Kidney (tissue), 14 donors: ENCODE results near the gene METRNL. TPM values are rescaled to one million over a fixed set of nuclear protein-coding genes. Genes with fewer than 3 reads are reported as not detected.
"Not testable (repeated sequence)": the region's sequence is repeated elsewhere in the genome, so short reads cannot be mapped to it uniquely, and the experiment has no call there.

Source experiments
- DNase-seq, 5 donors: peaks; one replicate each; pipeline ENCODE4 v3.0.0-alpha.2; 2013 to 2020
- FAIRE-seq: peaks from 2 replicates; lab custom pipeline; 2012; peaks lifted over from hg19 to GRCh38; lab: Jason Lieb, UNC
- H3K27ac ChIP-seq, 2 donors: one replicate each; pipeline ENCODE4 v1.7.0; 2013; ENCODE audit warnings: low read depth in 2 of 2, low read length in 2 of 2, inconsistent platforms in 1 of 2
- H3K27me3 ChIP-seq: one replicate; pipeline ENCODE4 v1.7.1; 2013; ENCODE audit warnings: low read length, inconsistent platforms; ENCODE audit not compliant: control insufficient read depth, insufficient read depth
- H3K36me3 ChIP-seq, 3 donors: one replicate each; pipeline versions ENCODE4 v1.7.0 to v1.7.1; 2013; ENCODE audit warnings: low read length in 3 of 3, control low read depth in 1 of 3, inconsistent platforms in 1 of 3; ENCODE audit not compliant: insufficient read depth in 3 of 3, control insufficient read depth in 2 of 3
- H3K4me1 ChIP-seq, 3 donors: one replicate each; pipeline versions ENCODE4 v1.7.0 to v1.7.1; 2013; ENCODE audit warnings: low read length in 3 of 3, inconsistent platforms in 1 of 3, low read depth in 1 of 3; ENCODE audit not compliant: control insufficient read depth in 2 of 3, insufficient read depth in 2 of 3
- H3K4me3 ChIP-seq, 3 donors: one replicate each; pipeline versions ENCODE4 v1.7.0 to v1.8.1; 2013; ENCODE audit warnings: low read length in 3 of 3, control low read depth in 1 of 3, inconsistent platforms in 1 of 3
- H3K9ac ChIP-seq, 3 donors: one replicate each; pipeline versions ENCODE4 v1.7.0 to v1.7.1; 2013; ENCODE audit warnings: low read length in 3 of 3, control low read depth in 1 of 3, inconsistent platforms in 1 of 3
- H3K9me3 ChIP-seq, 3 donors: one replicate each; pipeline versions ENCODE4 v1.7.0 to v1.7.1; 2013; ENCODE audit warnings: low read length in 3 of 3, control low read depth in 1 of 3, inconsistent platforms in 1 of 3; ENCODE audit not compliant: control insufficient read depth in 2 of 3, insufficient read depth in 1 of 3
- intact Hi-C: fragments of 100-400 bp; cut with DNase I; formaldehyde crosslinking; loops from one replicate; pipeline ENCODE4 v1.11.1; 2022
- polyA plus RNA-seq: library from polyadenylated mRNA; stranded (reverse); fragments of 350-450 nt; fragmentation: Illumina TruSeq; extraction: RNeasy Lipid Tissue Mini Kit (QIAGEN cat#74804); gene quantifications from one replicate; pipeline ENCODE4 v1.2.3, GENCODE V29; 2014; ENCODE audit warnings: low read depth, low replicate concordance; ENCODE audit not compliant: insufficient read depth
- total RNA-seq: library from RNA; stranded (reverse); fragmentation: NEBNext Ultra II Directional; extraction: Animal tissue kit (Norgen Biotek cat#: 25700); gene quantifications from one replicate; pipeline ENCODE4 v1.2.1, GENCODE V29; 2021
- TF ChIP-seq, protein P1 (sequence below): IDR thresholded peaks from 3 replicates; pipeline ENCODE4 v1.5.1; 2012; ENCODE audit warnings: mild to moderate bottlenecking, moderate library complexity, borderline replicate concordance; ENCODE audit not compliant: insufficient read depth; ENCODE audit errors: extremely low read depth
- donor health status: control.
- donor health status: control.
- donor health status: control.
- donor health status: control.
- donor health status: control.
- donor health status: DM: yes; HTN: yes; CAD: no.
- donor health status: Normal renal cell carcinoma (clear cell type).

The METRNL gene
- total and polyA plus RNA-seq, 2 donors from 2014 or later, result 61.5 to 107 TPM

DNA sequence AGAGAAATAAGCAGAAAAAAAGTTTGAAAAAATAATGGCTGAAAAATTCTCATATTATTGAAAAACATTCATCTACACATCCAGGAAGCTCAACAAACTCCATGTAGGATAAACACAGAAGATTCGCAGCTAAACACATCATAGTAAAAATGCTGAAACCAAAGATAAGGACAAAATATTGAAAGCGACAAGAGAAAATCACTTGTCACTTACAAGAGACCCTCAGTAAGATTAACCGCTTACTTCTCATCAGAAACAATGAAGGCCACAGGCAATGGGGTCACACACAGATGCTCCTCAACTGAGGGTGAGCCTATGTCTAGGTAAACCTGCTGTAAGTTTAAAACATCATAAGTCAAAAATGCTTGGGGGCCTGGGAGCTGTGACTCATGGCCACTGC lies 38.1 kb upstream of the METRNL start:
- DNase-seq (no peak), FAIRE-seq (no peak)
- no peaks in the 10 kb centered on the region for H3K4me1 ChIP-seq
- H3K36me3 ChIP-seq, result no peaks in the 10 kb centered on the region
- no peaks in the 10 kb centered on the region for H3K27me3 ChIP-seq
- intact Hi-C loops, result no loop called here
- no peak overlapping the region for H3K4me3 ChIP-seq
- no peak overlapping the region for H3K9ac ChIP-seq
- peaks cover 0 to 11% (median 2%) of the 10 kb centered on the region in 3 donors for H3K9me3 ChIP-seq
- TF ChIP-seq, protein P1, sequence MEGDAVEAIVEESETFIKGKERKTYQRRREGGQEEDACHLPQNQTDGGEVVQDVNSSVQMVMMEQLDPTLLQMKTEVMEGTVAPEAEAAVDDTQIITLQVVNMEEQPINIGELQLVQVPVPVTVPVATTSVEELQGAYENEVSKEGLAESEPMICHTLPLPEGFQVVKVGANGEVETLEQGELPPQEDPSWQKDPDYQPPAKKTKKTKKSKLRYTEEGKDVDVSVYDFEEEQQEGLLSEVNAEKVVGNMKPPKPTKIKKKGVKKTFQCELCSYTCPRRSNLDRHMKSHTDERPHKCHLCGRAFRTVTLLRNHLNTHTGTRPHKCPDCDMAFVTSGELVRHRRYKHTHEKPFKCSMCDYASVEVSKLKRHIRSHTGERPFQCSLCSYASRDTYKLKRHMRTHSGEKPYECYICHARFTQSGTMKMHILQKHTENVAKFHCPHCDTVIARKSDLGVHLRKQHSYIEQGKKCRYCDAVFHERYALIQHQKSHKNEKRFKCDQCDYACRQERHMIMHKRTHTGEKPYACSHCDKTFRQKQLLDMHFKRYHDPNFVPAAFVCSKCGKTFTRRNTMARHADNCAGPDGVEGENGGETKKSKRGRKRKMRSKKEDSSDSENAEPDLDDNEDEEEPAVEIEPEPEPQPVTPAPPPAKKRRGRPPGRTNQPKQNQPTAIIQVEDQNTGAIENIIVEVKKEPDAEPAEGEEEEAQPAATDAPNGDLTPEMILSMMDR, result no peak
- no peak overlapping the region for H3K27ac ChIP-seq

DNA sequence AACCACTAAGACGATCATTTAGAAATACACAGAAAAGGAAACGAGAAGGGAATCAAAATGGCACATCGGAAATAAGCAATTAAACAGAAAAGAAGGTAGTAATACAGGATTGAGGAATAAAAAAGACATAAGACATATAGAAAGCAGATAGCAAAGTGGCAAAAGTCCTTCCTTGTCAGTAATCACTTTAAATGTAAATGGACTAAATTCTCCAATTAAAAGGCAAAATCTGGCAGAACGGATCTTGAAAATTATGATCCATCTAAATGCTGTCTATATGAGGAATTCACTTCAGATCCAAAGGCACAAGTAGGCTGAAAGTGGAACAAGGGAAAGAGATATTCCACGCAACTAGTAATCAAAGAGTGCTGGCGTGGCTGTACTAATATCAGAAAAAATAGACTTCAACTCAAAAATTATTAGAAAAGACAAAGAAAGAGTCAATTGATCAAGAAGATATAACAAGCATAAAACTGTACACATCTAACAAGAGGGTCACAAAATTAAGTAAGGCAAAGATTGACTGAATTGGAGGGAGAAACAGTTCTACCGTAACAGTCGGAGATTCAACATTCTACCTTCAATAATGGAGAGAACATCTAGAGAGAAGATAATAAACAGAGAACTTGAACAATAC lies 36.8 kb upstream of the METRNL start:
- intact Hi-C loops, result no loop called here
- Histone ChIP-seq H3K36me3 (peaks cover 0 to 2% (median 0%) of the 10 kb centered on the region in 3 donors), H3K27ac (no peak overlapping the region), H3K4me3 (no peak overlapping the region), H3K9ac (no peak overlapping the region), H3K4me1 (no peaks in the 10 kb centered on the region), H3K27me3 (no peaks in the 10 kb centered on the region), H3K9me3 (peaks cover 0 to 11% (median 2%) of the 10 kb centered on the region in 3 donors)
- TF ChIP-seq, protein P1, result no peak
- no peak for DNase-seq
- FAIRE-seq, result no peak

DNA sequence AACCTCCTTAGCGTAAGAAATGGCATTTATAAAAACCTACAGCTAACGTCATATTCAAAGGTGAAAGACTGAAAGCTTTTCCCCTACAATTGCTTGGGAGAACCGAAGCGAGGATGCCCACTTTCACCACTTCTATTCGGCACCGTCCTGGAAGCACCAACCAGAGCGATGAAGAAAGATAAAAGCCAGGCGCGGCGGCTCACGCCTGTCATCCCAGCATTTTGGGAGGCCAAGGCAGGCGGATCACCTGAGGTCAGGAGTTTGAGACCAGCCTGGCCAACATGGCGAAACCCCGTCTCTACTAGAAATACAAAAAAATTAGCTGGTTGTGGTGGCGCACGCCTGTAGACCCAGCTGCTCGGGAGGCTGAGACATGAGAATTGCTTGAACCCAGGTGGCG lies 34.9 kb upstream of the METRNL start:
- H3K4me1 ChIP-seq, H3K27me3 ChIP-seq, H3K9ac ChIP-seq, H3K4me3 ChIP-seq, DNase-seq, FAIRE-seq, intact Hi-C loops, H3K36me3 ChIP-seq, H3K27ac ChIP-seq: not testable (repeated sequence)
- H3K9me3 ChIP-seq, result peaks cover 0 to 11% (median 2%) of the 10 kb centered on the region in 3 donors

DNA sequence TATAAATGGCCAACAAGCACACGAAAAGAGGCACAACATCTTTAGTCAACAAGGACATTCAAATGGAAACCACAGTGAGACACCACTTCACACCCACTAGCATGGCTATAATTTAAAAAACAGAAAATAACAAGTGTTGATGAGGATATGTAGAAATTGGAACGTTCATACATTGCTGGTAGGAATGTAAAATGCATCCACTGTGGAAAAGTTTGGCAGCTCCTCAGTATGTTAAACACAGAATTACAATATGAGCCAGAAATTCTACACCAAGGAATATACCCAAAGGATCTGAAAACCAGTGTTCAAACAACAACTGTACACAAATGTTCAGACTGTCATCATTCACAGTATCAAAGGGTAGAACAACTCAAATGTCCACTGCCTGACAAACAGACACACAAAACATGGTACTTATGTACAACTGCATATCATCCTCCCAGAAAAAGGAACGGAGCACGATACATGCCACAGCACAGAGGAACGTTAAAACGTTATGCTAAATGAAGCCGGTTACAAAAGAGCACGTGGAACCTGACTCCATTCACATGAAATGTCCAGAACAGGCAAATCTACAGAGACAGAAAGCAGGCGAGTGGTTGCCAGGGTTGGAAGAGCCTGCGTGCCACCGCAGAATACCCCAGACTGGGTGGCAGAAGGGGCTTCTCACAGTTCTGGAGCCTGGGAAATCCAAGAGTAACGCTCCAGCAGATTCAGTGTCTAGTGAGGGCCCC lies 32.8 kb upstream of the METRNL start:
- FAIRE-seq (no peak), DNase-seq (peak in 1 of 5 donors; percentile 33)
- no peak overlapping the region for H3K4me3 ChIP-seq
- no peak overlapping the region for H3K9ac ChIP-seq
- peaks cover 0 to 4% (median 0%) of the 10 kb centered on the region in 3 donors for H3K9me3 ChIP-seq
- H3K4me1 ChIP-seq, result peaks cover 0 to 4% (median 0%) of the 10 kb centered on the region in 3 donors
- H3K27me3 ChIP-seq, result no peaks in the 10 kb centered on the region
- TF ChIP-seq, protein P1, result no peak
- intact Hi-C loops, result no loop called here
- peaks cover 0 to 2% (median 0%) of the 10 kb centered on the region in 3 donors for H3K36me3 ChIP-seq
- H3K27ac ChIP-seq, result no peak overlapping the region
